CD4-positive, alpha-beta T cell (primary cell): Measurements from ENCODE around the gene UMPS. TPM values are rescaled to one million over a fixed set of nuclear protein-coding genes. Genes with fewer than 3 reads are reported as not detected.
"Not testable (repeated sequence)": the region's sequence is repeated elsewhere in the genome, so short reads cannot be mapped to it uniquely, and the experiment has no call there.

ENCODE experiments used
- ATAC-seq: fragments of 200-7000 bp; cut with Tn5 transposase; one replicate; pipeline ENCODE4 v1.10.0; 2022; ENCODE audit warnings: mild to moderate bottlenecking; ENCODE audit not compliant: poor library complexity
- CTCF ChIA-PET: fragments of 350-600 bp; sonication (Branson Sonifier 250); formaldehyde crosslinking; loops from one replicate; lab custom pipeline; 2021; ENCODE audit warnings: antibody characterized with exemption, inconsistent platforms; lab: Charles Lee
- POLR2A ChIA-PET: fragments of 350-600 bp; sonication (Branson Sonifier 250); formaldehyde crosslinking; loops from one replicate; lab custom pipeline; 2021; ENCODE audit warnings: antibody characterized with exemption, inconsistent platforms; lab: Charles Lee
- DNase-seq, 14 experiments: peaks; one replicate each; pipeline ENCODE4 v3.0.0-alpha.2; 2013 to 2020; ENCODE audit warnings: mixed read lengths in 2 of 14
- H3K27ac ChIP-seq, 2 donors: one replicate each; pipeline versions ENCODE4 v1.5.1 to v1.7.0; 2013; ENCODE audit warnings: low read length in 2 of 2, low read depth in 1 of 2, mild to moderate bottlenecking in 1 of 2
- H3K27me3 ChIP-seq, 2 experiments: 1 replicate in 1 of 2; 2 replicates in 1 of 2; pipeline versions ENCODE4 v1.6.1 to v1.7.0; 2013; ENCODE audit warnings: low read length in 2 of 2, control low read depth in 1 of 2, mild to moderate bottlenecking in 1 of 2, moderate library complexity in 1 of 2; ENCODE audit not compliant: insufficient read depth in 2 of 2, control insufficient read depth in 1 of 2
- H3K36me3 ChIP-seq: one replicate; pipeline ENCODE4 v1.6.1; 2013; ENCODE audit warnings: low read length, control low read depth; ENCODE audit not compliant: insufficient read depth
- H3K4me1 ChIP-seq: one replicate; pipeline ENCODE4 v1.6.1; 2013; ENCODE audit warnings: low read length, control low read depth; ENCODE audit not compliant: insufficient read depth
- H3K4me3 ChIP-seq: one replicate; pipeline ENCODE4 v1.5.1; 2013; ENCODE audit warnings: mild to moderate bottlenecking, low read length, moderate library complexity
- H3K9me3 ChIP-seq, 2 experiments: 1 replicate in 1 of 2; 2 replicates in 1 of 2; pipeline versions ENCODE4 v1.6.1 to v1.7.0; 2013; ENCODE audit warnings: low read length in 2 of 2, mild to moderate bottlenecking in 2 of 2, control low read depth in 1 of 2, moderate library complexity in 1 of 2; ENCODE audit not compliant: control insufficient read depth in 1 of 2, insufficient read depth in 1 of 2
- H3K27ac Mint-ChIP-seq: one replicate; pipeline ENCODE4 v1.8.0; 2020; ENCODE audit warnings: mixed read lengths
- H3K27me3 Mint-ChIP-seq: one replicate; pipeline ENCODE4 v1.8.0; 2021; ENCODE audit warnings: mixed read lengths
- H3K36me3 Mint-ChIP-seq: one replicate; pipeline ENCODE4 v1.8.0; 2021; ENCODE audit warnings: low read depth, mixed read lengths
- H3K4me1 Mint-ChIP-seq: one replicate; pipeline ENCODE4 v1.8.0; 2021; ENCODE audit warnings: low read depth, mixed read lengths
- H3K4me3 Mint-ChIP-seq: one replicate; pipeline ENCODE4 v1.8.0; 2020; ENCODE audit warnings: mild to moderate bottlenecking, mixed read lengths
- H3K9me3 Mint-ChIP-seq: one replicate; pipeline ENCODE4 v1.8.0; 2020; ENCODE audit warnings: mixed read lengths
- intact Hi-C, 2 experiments: fragments of 100-400 bp; cut with DNase I in 1 of 2; cut with micrococcal nuclease in 1 of 2; formaldehyde crosslinking; loops; one replicate each; pipeline versions ENCODE4 v1.15.1 to v1.9.0; 2023 to 2025; cut with DNase I, micrococcal nuclease
- total RNA-seq, 174 experiments: library from RNA in 2 of 174; stranded (reverse) in 2 of 174; gene quantifications; one replicate each; pipeline ENCODE4 v1.2.3 and lab custom pipeline; 2021 to 2026
- TF ChIP-seq, protein P1 (sequence below): fragments of 200-600 bp; IDR thresholded peaks from one replicate; pipeline ENCODE4 v1.8.0; 2022; ENCODE audit warnings: antibody characterized with exemption, mild to moderate bottlenecking

Gene UMPS
- total RNA-seq, 2 experiments from 2014 or later: 19.5 to 19.7 TPM

DNA sequence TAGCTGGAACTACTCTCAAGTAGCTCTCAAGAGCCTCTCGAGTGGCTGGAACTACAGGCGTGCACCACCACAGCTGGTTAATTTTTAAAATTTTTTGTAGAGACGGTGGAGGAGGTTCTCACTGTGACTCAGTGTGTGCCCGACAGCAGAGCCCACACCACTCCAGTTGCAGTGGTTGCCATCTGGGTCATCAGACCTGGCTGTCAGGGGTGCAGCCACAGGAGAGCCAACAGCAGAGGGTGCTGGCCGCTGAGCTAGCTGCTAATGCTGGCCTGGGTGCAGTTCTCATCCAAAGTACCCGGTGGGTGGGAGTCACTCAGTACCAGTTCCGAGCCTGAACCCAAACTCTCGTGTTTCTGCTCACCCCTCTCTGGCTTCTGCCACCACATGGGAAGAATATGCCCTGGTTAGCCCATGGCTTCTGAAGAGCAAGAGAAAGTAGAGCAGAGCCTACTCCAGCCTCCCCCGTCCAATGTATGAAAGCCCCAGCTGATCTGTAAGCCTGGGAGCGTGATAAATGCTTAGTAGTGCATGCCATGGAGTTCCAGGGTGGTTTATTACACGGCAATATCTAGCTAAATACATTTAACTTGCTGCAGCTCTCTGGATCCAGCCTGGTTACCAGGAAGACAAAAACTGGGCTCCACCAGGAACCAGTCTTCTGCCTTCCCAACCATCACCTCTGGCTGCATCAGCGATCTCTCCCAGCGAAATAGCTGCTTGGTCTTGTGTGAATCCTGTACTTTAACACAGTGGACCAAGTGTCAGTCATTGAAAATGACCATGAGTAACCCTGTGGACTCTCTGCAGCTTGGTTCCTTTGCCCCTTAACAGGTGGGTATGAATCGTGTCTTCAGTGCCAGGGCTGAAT is 17.1 kb downstream of the UMPS start:
- Histone ChIP-seq H3K27ac (no peak overlapping the region), H3K4me1 (no peaks in the 10 kb centered on the region), H3K36me3 (peaks cover 39% of the 10 kb centered on the region), H3K27me3 (no peaks in the 10 kb centered on the region), H3K4me3 (no peak overlapping the region), H3K9me3 (no peaks in the 10 kb centered on the region)
- H3K27ac Mint-ChIP-seq: no peak overlapping the region
- H3K4me3 Mint-ChIP-seq: no peak overlapping the region
- POLR2A ChIA-PET: no interaction called here
- peaks cover 5% of the 10 kb centered on the region for H3K27me3 Mint-ChIP-seq
- no peaks in the 10 kb centered on the region for H3K4me1 Mint-ChIP-seq
- CTCF ChIA-PET: interaction anchor here (0.8 kb wide), 1 partner anchor 14 kb away, joined by 3 read pairs; no protein-coding TSS in a partner anchor
- no peak for ATAC-seq
- intact Hi-C loops: no loop called here
- no peaks in the 10 kb centered on the region for H3K9me3 Mint-ChIP-seq
- TF ChIP-seq, protein P1, sequence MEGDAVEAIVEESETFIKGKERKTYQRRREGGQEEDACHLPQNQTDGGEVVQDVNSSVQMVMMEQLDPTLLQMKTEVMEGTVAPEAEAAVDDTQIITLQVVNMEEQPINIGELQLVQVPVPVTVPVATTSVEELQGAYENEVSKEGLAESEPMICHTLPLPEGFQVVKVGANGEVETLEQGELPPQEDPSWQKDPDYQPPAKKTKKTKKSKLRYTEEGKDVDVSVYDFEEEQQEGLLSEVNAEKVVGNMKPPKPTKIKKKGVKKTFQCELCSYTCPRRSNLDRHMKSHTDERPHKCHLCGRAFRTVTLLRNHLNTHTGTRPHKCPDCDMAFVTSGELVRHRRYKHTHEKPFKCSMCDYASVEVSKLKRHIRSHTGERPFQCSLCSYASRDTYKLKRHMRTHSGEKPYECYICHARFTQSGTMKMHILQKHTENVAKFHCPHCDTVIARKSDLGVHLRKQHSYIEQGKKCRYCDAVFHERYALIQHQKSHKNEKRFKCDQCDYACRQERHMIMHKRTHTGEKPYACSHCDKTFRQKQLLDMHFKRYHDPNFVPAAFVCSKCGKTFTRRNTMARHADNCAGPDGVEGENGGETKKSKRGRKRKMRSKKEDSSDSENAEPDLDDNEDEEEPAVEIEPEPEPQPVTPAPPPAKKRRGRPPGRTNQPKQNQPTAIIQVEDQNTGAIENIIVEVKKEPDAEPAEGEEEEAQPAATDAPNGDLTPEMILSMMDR: no peak
- H3K36me3 Mint-ChIP-seq: peaks cover 34% of the 10 kb centered on the region
- no peak for DNase-seq

DNA sequence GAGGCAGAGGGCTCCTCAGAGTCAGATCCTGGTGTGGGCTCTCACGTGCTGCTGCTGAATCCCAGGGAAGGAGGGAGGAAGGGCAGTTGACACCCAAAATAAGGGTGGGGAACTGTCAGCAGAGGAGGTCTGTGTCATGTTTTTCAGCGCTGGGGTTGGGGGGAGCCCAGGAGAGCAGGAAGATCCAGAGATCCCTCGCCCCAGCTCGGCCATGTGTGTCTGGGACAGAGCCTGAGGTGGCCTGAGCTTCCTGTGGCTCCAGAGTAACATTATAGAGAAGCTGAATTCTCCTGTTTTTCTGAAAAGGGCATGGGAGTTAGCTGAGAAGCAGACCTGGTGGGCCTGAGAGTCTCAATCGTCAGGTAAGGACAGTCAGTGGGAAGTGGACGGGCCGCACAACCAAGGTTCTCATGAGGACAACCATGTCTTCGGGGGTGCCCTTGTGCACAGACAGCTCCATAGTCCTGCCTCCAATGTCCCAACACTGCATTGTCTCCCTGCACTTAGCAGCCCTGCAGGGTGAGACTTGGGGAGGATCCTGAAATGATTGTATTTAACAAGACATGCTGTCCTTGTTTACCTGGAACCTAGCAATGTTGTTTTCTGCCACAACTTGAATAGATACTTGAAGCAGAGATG is 18.4 kb downstream of the UMPS start:
- H3K27me3 Mint-ChIP-seq: peaks cover 6% of the 10 kb centered on the region
- Histone ChIP-seq H3K4me1 (no peaks in the 10 kb centered on the region), H3K4me3 (no peak overlapping the region), H3K9me3 (no peaks in the 10 kb centered on the region), H3K27me3 (no peaks in the 10 kb centered on the region), H3K27ac (no peak overlapping the region), H3K36me3 (peaks cover 29% of the 10 kb centered on the region)
- no peak for ATAC-seq
- H3K27ac Mint-ChIP-seq: no peak overlapping the region
- intact Hi-C loops: no loop called here
- H3K4me1 Mint-ChIP-seq: no peaks in the 10 kb centered on the region
- peaks cover 26% of the 10 kb centered on the region for H3K36me3 Mint-ChIP-seq
- POLR2A ChIA-PET: no interaction called here
- no peaks in the 10 kb centered on the region for H3K9me3 Mint-ChIP-seq
- DNase-seq: no peak
- CTCF ChIA-PET: no interaction called here
- TF ChIP-seq, protein P1: no peak
- no peak overlapping the region for H3K4me3 Mint-ChIP-seq

DNA sequence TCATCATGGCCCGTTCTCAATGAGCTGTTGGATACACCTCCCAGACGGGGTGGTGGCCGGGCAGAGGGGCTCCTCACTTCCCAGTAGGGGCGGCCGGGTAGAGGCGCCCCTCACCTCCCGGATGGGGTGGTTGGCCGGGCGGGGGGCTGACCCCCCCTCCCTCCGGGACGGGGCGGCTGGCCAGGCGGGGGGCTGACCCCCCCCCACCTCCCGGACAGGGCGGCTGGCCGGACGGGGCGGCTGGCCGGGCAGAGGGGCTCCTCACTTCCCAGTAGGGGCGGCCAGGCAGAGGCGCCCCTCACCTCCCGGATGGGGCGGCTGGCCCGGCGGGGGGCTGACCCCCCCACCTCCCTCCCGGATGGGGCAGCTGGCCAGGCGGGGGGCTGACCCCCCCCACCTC is 19.6 kb downstream of the UMPS start:
- CTCF ChIA-PET, H3K27ac ChIP-seq, H3K4me3 Mint-ChIP-seq, ATAC-seq, H3K4me1 Mint-ChIP-seq, POLR2A ChIA-PET, intact Hi-C loops, H3K27ac Mint-ChIP-seq, H3K27me3 ChIP-seq, H3K4me3 ChIP-seq, H3K9me3 ChIP-seq, H3K4me1 ChIP-seq, H3K9me3 Mint-ChIP-seq, DNase-seq: not testable (repeated sequence)
- H3K36me3 ChIP-seq: peaks cover 17% of the 10 kb centered on the region
- Mint-ChIP-seq H3K36me3 (peaks cover 18% of the 10 kb centered on the region), H3K27me3 (peaks cover 11% of the 10 kb centered on the region)
